HepG2 (cell line): ENCODE results near the gene KRT79. TPM values are rescaled to one million over a fixed set of nuclear protein-coding genes. Genes with fewer than 3 reads are reported as not detected.

Experiments
- ATF2 ChIP-seq: sonication (generic); formaldehyde crosslinking; IDR thresholded peaks from 2 replicates; pipeline ENCODE4 v1.4.0; 2020; ENCODE audit warnings: missing genetic modification reagents
- FOSL2 ChIP-seq: sonication (generic); formaldehyde crosslinking; IDR thresholded peaks from 2 replicates; pipeline ENCODE4 v1.4.0; 2020; ENCODE audit warnings: missing genetic modification reagents
- TBL1XR1 ChIP-seq: fragments of 150-350 bp; IDR thresholded peaks from 2 replicates; pipeline ENCODE4 v1.6.1; 2014; ENCODE audit warnings: borderline replicate concordance, low read length; ENCODE audit not compliant: partially characterized antibody
- ZNF850 ChIP-seq: sonication (generic); formaldehyde crosslinking; conservative IDR thresholded peaks from 2 replicates; pipeline ENCODE4 v1.9.0; 2021; ENCODE audit warnings: mild to moderate bottlenecking, missing genetic modification reagents
- polyA plus RNA-seq, 8 experiments: library from polyadenylated mRNA; depleted of rRNA in 3 of 8; stranded (reverse) in 7 of 8; unstranded in 1 of 8; fragments of >200 nt; fragmentation: Illumina TruSeq in 4 of 8; extraction: Trizol in 4 of 8; gene quantifications; 2 replicates each; pipeline versions ENCODE4 v1.2.1 to v1.2.3, GENCODE V29; 2011 to 2016; ENCODE audit warnings: low read depth in 4 of 8, missing spikeins in 1 of 8, mixed read lengths in 1 of 8; ENCODE audit not compliant: insufficient read depth in 1 of 8
- total RNA-seq, 5 experiments: library from RNA; depleted of rRNA; stranded (reverse); fragments of >200 nt; fragmentation: Illumina TruSeq; extraction: Trizol; gene quantifications; 2 replicates each; pipeline ENCODE4 v1.2.3, GENCODE V29; 2016; ENCODE audit warnings: low read depth in 1 of 5
- TF ChIP-seq, protein P1 (sequence below): sonication (generic); formaldehyde crosslinking; IDR thresholded peaks from 2 replicates; pipeline ENCODE4 v1.9.0; 2021; ENCODE audit warnings: missing genetic modification reagents, mild to moderate bottlenecking, borderline replicate concordance
- TF ChIP-seq, protein P2 (sequence below): sonication (generic); formaldehyde crosslinking; IDR thresholded peaks from 2 replicates; pipeline ENCODE4 v1.9.0; 2021; ENCODE audit warnings: mild to moderate bottlenecking, missing genetic modification reagents

KRT79 gene
- total and polyA plus RNA-seq, 2 of the 13 experiments (the other 11 are each of a cell fraction or from before 2014, with no cell fraction given), result 0.09 TPM; not detected in 1

DNA sequence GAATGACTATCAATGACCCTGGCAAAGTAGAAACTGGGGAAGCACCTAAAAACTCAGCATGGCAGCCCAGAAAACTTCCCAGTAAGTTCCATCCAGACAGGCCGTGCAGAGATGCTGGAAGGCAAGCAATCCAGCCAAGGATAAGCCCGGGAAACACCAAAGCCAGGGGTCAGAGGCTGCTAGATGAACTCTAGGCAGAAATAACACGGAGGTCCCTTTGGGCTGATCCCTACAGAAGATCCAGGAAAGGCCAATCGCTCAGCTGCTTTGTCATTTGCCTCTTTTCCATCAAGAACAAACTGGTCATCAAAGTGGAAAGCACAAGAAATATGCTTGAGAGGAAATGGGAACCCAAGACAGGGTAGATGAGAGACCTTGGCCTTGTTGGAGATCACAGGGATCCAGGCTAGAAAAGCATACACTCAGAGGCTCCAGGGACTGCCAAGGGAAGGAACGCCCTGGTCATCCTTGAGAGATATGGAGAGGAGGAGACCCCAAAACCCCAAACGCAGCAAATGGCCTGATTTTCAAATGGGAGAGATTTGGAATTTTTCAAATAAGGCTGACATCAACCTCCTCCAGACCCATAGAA is 6.5 kb downstream of the KRT79 start (continued):
- TF ChIP-seq, protein P1, sequence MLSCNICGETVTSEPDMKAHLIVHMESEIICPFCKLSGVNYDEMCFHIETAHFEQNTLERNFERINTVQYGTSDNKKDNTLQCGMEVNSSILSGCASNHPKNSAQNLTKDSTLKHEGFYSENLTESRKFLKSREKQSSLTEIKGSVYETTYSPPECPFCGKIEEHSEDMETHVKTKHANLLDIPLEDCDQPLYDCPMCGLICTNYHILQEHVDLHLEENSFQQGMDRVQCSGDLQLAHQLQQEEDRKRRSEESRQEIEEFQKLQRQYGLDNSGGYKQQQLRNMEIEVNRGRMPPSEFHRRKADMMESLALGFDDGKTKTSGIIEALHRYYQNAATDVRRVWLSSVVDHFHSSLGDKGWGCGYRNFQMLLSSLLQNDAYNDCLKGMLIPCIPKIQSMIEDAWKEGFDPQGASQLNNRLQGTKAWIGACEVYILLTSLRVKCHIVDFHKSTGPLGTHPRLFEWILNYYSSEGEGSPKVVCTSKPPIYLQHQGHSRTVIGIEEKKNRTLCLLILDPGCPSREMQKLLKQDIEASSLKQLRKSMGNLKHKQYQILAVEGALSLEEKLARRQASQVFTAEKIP, result no peak
- no peak for TF ChIP-seq ATF2 (CRISPR knock-in tag)
- TF ChIP-seq, protein P2, sequence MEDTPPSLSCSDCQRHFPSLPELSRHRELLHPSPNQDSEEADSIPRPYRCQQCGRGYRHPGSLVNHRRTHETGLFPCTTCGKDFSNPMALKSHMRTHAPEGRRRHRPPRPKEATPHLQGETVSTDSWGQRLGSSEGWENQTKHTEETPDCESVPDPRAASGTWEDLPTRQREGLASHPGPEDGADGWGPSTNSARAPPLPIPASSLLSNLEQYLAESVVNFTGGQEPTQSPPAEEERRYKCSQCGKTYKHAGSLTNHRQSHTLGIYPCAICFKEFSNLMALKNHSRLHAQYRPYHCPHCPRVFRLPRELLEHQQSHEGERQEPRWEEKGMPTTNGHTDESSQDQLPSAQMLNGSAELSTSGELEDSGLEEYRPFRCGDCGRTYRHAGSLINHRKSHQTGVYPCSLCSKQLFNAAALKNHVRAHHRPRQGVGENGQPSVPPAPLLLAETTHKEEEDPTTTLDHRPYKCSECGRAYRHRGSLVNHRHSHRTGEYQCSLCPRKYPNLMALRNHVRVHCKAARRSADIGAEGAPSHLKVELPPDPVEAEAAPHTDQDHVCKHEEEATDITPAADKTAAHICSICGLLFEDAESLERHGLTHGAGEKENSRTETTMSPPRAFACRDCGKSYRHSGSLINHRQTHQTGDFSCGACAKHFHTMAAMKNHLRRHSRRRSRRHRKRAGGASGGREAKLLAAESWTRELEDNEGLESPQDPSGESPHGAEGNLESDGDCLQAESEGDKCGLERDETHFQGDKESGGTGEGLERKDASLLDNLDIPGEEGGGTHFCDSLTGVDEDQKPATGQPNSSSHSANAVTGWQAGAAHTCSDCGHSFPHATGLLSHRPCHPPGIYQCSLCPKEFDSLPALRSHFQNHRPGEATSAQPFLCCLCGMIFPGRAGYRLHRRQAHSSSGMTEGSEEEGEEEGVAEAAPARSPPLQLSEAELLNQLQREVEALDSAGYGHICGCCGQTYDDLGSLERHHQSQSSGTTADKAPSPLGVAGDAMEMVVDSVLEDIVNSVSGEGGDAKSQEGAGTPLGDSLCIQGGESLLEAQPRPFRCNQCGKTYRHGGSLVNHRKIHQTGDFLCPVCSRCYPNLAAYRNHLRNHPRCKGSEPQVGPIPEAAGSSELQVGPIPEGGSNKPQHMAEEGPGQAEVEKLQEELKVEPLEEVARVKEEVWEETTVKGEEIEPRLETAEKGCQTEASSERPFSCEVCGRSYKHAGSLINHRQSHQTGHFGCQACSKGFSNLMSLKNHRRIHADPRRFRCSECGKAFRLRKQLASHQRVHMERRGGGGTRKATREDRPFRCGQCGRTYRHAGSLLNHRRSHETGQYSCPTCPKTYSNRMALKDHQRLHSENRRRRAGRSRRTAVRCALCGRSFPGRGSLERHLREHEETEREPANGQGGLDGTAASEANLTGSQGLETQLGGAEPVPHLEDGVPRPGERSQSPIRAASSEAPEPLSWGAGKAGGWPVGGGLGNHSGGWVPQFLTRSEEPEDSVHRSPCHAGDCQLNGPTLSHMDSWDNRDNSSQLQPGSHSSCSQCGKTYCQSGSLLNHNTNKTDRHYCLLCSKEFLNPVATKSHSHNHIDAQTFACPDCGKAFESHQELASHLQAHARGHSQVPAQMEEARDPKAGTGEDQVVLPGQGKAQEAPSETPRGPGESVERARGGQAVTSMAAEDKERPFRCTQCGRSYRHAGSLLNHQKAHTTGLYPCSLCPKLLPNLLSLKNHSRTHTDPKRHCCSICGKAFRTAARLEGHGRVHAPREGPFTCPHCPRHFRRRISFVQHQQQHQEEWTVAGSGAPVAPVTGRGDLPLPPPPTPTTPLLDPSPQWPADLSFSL, result no peak
- no peak for TF ChIP-seq ZNF850
- TF ChIP-seq FOSL2 (CRISPR knock-in tag), result no peak
- TF ChIP-seq TBL1XR1, result no peak
